RKO (cell line): Measurements from ENCODE around the gene TP63.
A peak's percentile ranks its signal among the peaks of the same experiment; 100 is the strongest.

Experiments used
- DNase-seq: peaks from one replicate; pipeline ENCODE4 v3.0.0-alpha.2; 2016; ENCODE audit warnings: low spot score

TP63 gene

DNA sequence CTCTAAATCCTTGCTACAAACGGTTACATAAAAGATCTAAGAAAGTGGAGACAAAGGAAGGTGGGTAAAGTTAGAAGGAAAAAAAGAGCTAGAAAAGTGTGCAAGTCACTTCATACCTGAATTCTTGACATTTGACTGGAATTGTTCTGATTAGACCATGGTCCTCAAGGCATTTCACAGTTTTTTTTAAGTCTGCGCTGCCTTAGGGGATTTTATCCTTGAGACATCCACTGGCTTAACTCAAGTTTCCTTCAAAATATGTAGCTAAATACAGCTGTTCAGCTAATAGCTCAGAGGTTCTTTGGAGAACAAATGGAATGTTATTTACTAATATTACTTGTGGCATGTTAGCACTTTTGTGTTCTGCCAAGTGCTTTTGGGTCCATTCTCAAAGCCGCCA is 236.9 kb downstream of the TP63 start:
- DNase-seq, result no peak

DNA sequence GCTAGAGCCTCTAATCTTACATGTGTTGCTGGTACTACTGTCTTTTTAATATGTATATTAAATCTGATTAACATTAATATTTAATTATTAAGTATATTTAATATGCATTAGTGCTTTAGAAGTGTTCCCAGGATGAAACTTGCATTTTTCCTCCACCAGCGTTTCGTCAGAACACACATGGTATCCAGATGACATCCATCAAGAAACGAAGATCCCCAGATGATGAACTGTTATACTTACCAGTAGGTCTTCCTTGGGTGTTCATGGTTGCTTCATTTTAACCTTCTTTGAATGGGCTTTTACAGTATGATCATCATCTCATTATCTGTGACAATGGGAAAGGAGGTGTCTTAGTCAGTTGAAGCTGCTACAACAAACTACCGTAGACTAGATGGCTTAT is 238.0 kb downstream of the TP63 start:
- no peak for DNase-seq

DNA sequence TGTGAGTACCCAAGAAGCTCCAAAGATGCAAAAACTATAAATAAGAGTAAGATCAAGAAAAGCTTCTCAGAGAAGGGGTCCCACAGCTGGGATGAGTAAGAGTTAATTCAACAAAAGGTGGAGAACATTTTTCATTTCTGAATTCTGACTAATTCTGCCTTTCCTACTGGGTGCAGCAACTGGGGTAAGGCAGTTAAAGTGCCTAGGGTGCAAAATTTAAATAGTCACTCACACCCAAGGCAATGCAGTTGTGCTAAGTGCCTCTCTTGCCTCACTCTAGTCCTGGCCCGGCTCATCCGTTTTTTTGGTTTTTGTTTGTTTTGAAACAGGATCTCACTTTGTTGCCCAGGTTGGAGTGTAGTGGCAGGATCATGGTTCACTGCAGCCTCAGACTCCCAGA is 240.2 kb downstream of the TP63 start:
- no peak for DNase-seq

DNA sequence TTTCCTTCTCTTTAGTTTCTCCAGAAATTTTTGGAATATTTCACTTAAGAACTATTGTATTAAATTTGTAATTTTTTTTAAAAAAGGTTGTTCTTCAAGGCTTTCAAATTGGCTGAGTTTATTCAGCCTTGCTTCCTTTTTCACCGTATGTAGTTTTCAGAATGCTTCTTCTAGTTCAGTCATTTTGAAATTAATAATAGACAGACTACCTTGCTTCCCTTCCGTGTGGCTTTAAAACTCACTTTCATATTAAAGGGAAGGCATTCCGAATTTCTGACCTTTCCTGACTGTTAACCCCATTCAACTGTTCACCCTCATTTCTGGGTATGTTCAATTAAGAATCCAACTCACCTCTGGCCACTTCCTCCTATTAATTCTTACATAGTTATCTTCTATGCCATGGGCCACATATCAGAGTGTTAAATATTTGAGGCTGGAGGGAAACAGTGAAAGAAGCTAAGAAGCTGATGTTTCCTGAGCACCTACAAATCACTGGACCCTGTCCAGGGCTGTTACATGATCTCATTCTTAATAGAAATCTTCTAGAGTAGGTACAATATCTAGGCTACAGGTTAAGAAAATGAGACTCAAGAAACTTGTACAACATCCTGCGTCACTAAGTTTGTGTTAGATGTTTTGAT is 252.0 kb downstream of the TP63 start:
- no peak for DNase-seq

DNA sequence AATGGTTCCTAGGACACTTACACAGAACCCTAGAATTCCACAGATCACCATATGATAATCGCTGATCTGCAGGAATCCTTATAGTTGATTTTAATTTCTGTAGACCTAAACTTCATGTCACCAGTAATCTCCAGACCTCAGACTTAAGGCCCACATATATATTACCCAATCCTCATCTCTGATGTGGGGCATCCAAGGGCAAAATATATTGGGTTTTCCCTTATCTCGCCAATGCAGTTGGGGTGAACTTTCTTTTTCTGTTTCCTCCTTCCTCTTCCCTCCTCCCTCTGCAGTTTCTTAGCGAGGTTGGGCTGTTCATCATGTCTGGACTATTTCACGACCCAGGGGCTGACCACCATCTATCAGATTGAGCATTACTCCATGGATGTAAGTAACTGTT is 259.3 kb downstream of the TP63 start:
- DNase-seq, result no peak

DNA sequence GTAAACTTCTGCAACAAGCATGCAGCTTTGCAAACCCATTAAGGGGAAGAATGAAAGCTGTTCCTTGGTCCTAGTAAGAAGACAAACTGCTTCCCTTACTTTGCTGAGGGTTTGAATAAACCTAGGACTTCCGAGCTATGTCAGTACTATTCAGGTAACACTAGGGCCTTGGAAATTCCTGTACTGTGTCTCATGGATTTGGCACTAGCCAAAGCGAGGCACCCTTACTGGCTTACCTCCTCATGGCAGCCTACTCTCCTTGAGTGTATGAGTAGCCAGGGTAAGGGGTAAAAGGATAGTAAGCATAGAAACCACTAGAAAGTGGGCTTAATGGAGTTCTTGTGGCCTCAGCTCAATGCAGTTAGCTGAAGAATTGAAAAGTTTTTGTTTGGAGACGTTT is 265.3 kb downstream of the TP63 start:
- no peak for DNase-seq

DNA sequence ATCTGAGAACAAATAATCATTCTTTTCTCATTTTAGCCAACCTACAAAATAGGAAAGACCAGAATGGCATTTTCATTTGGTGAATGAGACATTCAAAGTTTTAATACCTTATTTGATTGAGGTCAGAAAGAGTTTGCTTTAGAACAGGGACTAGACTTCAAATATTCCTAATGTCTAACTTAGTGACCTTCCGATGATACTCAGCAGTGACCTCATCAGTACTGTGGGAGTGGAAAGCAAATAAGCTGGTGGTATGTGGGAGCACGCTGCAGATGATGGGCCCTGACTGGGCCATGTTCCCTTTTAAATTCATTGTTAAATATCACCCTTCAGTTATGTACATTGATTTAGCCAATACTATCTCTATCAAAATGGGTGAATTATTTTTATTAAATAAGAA is 266.2 kb downstream of the TP63 start:
- DNase-seq, result no peak

DNA sequence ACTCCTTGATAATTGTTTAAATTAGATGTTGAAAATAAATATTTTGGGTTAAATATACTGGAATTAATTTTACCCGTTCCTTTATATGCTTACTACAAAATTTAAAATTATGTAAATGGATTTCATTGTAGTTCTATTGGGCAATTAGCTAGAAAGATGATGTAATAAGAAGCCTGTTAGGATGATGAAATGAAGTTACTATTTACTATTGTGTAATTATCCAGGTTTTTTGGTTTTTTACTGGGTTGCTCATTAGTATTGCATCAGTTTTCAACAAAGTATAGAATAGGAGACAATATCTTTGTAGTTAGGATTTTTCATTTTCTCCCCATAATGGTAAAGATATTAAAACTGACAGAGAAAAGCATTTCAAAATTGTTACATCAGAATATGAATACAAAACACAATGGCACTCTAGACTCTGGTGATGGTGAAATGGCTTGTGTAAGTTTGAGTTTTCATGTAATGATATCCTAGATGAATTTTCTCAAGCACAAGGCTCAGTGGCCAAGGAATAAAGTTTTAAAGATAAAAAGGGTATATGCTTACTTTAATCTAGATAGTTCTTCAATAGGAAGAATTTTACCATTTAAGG is 267.5 kb downstream of the TP63 start:
- no peak for DNase-seq

DNA sequence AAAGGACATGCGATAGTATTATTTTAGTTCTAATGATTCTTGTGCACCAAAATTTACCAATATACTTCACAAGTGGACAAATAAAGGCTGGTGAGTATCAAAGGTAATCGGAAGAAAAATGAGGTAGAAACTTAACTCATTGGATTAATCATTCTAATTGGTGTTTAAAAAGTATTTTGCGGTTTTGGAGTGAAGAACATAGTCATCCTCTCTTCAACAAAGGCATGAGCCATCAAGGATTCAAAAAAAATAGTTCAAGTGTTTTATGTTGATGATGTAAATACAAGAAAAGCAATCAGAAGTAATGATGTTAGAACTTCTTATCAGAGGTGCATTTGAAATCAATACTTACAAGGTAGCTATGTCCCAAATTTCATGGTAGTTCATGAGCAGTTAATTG is 268.0 kb downstream of the TP63 start:
- DNase-seq, result no peak

DNA sequence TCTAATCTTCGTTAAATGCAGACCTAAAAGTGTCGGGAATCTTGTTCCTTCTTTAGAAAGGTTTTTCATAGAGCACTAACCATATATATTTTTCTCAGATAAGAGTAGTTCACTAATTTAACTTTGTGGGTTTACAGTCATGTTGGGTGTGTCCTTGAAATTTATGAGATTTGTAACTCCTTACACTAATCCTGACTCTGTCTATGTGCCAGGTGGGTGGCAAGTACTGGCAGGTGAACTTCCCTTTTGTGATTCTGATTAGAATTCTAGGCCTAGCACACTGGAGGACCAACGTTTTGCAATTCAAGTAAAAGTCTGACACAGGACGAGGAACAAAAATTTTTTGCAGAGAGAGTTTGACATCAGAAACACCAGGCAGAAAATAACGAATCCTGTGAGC is 269.4 kb downstream of the TP63 start:
- DNase-seq, result no peak

DNA sequence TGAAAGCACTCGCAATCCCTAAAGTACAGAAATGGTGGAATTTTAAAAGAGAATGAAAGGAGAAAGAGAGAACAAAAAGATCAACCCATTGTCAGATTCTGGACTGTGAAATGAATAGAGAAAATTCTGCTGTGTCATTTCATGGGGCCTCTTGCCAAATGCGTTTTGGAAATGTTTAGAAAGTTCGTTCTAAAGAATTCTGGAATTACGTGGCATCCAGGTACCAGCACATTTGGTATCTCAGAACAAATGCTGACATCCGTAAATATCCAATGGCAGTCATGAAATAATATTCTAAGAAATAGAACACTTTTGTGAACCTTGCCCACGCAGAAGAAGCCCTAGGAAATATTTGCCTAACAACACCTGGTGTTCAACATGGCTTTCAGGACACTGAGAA is 270.3 kb downstream of the TP63 start:
- no peak for DNase-seq

DNA sequence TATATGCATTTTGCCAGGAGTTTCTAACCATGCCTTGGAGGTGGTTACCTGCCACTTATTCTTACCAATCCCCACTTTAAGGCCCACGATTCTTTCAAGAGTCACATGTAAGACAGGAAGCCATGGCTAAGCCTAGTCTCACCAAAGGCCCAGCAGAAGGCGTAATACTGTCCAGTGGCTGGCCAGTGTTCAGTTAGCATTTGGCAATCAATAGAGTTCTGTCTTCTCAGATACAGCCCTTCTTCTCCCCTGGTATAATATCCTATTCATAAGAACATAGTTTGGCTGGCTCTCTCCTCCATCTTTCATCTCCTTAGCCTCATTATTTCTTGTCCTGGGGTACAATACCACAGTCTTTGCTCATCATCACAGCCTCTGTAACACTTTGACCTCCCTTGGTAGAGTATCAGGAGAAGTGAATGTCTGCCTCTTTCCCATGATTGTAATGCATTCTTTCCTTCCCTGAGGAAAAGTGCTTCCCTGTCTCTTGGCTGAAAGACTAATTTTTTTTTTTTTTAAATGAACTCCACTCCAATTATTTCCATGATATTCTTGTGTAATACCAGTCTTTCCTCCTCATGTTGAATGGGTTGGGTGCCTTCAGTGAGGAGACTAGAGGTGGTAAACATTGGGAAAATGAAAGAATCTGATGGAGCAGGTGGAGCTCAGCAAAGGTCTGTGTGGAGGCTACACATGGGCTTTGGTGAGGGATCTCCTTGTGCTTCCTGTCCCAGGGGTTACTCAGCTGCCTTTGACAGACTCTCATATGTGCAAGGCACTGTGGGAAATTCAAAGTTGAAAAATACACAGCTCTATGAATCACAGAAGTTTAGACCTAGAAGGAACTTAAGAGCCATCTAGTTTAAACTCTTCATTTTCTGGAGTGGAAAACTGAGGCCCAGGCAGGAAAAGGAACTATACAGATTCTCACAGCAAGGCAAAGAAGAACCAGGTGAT is 271.3 kb downstream of the TP63 start:
- DNase-seq, result no peak

DNA sequence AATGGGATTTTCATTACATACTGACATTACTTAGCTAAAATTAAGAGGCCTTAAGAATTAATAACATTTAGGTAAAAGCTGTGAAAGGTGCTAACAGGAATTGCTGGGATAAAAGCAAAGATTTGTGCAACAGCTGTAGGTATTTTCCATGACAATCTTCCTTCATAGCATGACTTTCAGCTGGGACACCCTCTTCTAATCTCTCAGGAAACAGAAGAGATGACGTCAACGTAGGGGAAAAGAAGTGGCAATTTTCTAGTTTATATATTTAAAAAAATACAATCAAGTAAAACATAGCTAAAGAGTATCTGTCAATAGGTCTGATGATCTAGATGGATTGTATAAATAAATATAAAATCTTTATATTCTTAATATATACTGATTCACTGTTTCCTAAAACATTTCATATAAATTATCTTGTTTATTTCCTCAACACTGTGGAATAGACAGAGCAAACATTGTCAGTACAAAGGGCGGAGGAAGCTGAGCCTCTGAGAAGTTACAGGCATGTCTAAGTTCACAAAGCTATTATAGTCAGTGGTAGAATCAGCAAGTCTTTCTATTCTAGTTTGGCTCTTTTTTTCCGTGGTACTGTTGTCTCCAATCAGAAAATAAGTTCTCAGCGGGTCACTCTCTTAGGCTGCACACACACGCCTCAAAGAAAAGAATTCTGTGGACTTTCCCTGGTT is 272.5 kb downstream of the TP63 start:
- DNase-seq, result no peak

DNA sequence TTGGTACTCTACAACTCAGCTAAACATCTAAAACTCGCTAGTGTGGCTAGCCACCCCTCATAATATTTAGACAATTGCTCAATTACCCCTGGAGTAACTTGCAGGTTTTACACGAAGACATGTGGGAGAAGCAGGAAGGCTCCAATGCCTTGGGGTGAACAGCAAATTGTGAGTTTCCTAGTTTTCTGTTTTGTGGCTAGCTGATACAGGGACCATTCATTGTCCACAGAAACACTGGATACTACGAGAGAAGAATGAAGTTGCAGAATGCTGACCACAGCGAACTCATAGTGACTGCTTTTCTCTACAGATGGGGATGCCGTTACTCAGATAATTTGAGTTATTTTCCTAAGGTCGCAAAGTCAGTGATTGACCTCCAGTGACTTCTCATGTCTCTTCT is 276.6 kb downstream of the TP63 start:
- DNase-seq, result no peak

DNA sequence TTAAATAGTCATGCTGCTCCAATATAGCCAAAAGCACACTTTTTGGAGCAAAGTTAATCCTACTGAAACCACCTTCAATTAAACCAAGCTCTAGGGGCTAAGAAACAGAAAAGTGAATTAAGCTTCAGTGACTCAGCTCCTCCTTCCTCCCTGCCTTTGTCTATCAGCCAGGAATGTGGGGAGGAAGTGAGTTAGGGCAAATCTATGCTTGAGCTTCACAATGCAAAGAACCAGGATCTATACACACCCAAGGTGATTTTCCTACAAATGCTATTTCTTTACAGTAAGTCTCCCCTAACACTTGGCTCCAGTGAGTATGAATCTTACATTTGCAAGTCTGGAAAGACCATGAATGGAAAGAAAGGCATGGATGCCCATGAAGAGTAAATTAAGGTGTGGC is 277.5 kb downstream of the TP63 start:
- DNase-seq, result peak; percentile 50

DNA sequence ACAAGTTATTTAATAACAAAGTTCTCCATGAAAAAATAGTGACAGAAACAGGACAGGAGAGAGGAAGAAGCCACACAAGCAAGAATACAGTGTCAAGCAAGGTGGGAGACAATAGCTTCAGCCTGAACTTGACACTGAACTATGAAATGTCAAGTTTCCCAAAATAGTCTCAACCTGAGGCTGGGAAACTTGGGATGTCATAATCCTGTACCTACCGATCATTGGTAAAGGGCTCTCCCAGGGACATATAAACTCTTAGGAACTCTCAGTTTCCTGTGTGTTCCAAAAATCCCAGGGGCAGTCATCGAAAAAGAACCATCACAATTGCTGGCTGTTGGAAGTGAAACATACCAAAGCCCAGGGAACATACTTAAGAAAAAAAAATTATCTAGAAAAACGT is 277.9 kb downstream of the TP63 start:
- no peak for DNase-seq

DNA sequence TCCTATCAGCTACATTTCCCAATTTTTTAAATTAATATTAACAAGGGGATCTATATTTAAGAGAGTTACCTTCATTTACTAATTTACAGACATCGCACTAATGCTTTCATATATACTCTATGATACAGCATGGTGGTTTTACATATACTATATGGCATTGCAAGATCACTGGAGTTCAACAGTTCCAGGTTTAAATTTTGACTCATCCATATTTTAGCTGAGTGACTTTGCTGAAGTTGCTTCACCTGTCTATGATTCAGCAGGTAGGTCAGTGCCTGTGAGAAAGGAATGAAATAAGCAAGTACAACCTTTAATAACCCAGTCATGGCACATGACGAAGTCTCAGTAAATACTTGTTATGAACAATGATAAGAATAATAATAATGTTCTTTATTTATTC is 278.4 kb downstream of the TP63 start:
- DNase-seq, result no peak

DNA sequence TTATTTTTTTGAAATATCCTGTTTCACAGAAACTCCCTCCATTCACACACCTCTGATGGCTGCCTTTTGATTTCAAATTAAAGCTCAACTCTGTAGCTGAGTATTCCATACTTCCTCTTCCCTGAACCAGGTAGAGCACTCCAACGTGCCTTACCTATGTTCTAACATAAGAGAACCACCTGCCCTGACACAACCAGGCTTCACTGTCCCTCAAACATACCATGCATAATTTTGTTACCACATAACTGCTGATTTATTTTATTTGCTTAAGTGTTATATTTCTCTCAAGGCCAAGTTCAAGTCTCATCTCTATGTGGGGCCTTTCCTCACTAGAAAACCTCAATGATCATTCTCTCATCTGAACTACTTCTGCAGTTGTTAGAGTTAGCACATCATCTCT is 279.8 kb downstream of the TP63 start:
- DNase-seq, result no peak

DNA sequence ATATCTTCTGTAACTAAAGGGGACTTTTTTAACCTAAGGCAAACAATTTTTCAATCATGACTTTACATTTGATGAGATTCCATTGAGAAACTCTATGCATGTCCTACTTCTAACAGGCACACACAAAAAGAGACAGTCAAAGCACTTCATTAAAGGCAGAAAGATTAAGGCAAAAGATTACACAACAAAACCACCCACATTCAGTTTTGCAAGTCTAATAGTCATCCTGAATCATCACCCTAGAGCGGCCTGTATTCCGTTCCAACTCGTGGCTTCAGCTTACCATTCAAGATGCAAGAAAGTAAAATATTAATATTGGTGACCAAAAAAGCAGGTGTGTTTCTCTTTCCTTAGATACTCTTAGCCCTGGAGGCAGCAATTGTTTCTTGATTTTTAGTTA is 283.6 kb downstream of the TP63 start:
- peak; percentile 81 for DNase-seq

DNA sequence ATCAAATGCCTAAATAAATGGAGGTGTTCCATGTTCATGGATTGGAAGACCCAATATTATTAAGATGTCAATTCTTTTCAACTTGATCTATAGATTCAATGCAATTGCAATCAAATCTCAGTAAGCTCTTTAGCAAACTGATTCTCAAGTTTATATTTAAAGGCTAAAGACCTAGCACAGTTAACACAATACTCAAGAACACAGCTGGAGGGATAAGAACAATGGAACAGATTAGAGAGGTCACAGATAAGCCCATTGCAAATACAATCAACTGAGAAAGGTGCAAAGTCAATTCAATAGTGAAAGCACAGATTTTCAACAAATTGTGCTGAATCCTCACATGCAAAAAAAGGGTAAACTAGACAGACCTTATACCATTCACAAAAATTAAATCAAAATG is 290.6 kb downstream of the TP63 start:
- DNase-seq, result no peak

DNA sequence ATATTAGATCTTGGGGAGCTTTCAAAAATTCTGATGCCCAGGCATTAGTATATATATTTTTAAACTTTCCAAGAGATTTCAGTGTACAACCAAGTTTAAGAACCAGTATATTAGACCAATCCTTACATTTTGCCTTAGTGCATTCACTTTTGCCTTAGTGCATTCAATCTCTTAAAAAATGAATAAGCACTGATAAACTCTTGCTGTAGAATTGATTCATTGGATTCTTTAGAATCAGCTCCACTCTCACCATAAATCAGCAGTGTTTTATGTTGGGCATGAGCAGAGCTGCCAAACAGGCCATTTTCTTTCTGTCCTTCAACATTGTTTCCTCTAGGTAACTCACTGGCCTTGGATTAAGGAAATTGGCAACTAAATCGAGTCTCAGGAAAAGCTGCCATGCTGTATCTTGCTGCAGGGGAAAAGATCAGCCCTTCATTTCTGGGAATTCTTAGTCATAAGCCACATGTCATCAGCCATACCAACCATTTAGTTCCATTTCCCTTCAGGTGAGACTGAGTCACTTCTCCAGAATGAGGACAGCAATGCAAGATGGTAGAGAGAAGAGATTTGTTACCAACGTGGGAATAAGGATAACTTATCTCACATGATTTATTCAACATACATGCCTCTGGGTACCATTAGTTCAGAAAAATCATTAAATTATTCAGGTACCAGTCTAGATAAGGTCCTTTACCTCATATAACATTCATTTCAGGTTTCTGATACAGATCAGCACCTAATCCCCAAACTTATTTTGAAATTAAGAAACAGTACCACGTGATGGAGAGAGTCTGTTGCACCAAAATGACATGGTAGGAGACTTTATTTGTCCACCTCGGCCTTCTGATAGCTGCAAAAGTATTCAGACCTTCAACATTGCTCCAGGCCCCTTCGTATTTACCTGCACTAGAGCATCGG is 297.0 kb downstream of the TP63 start:
- no peak for DNase-seq
